HG02588 (cell line): ENCODE data around the gene TRMT10A.
A peak's percentile ranks its signal among the peaks of the same experiment; 100 is the strongest.

Experiments
- ATAC-seq: cut with Tn5 transposase; IDR thresholded peaks from one replicate; pipeline ENCODE4 v1.9.1; 2021; ENCODE audit warnings: mild to moderate bottlenecking, moderate library complexity; ENCODE audit not compliant: unreplicated experiment

Gene TRMT10A, protein sequence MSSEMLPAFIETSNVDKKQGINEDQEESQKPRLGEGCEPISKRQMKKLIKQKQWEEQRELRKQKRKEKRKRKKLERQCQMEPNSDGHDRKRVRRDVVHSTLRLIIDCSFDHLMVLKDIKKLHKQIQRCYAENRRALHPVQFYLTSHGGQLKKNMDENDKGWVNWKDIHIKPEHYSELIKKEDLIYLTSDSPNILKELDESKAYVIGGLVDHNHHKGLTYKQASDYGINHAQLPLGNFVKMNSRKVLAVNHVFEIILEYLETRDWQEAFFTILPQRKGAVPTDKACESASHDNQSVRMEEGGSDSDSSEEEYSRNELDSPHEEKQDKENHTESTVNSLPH

DNA sequence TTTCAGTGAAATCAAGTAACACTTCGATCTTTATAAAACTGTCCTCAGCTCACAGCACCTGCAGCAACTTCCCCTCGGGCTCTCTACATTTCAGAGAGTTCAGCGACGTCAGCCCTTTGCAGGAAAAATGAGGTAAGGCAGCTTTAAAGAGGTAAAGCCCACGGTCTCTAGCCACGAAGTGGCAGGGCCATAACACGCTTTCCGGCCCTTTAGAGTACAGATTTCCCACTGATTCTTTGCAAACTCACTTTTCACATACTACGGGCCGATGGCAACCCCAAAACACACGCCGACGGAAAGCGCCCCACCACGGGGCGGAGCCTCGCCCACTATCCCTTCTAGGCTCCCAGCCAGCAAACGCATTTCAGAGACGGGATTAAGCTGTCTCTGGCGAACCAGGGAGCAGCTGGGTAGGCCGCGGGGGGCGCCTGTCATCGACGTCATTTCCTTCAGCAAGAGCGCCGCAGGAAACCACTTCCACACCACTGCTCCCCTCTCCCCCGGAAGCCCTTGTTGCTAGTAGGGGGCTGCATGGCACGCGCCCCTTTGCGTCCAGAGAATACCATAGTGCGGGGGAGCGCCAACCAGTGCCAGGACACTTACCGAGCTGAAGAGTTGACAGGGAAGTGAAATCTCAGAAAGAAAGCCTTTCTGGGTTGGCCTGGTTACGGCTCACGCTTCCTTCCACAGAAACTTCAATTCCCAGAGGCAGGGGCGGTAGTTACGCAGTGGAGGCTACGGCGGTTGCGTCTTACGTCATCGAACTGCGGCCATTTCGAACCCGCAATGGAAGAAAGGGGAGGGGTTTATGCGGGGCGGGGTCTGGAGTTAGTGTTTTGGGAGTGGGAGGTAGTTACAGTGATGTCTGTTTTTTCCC, at the start of gene TRMT10A:
Gene TRMT10A, minus strand, starts transcription at position 730 of the 877 bp plus-strand sequence. CDS start 4,701 bp downstream, outside the sequence.
- peak; percentile 96 for ATAC-seq

DNA sequence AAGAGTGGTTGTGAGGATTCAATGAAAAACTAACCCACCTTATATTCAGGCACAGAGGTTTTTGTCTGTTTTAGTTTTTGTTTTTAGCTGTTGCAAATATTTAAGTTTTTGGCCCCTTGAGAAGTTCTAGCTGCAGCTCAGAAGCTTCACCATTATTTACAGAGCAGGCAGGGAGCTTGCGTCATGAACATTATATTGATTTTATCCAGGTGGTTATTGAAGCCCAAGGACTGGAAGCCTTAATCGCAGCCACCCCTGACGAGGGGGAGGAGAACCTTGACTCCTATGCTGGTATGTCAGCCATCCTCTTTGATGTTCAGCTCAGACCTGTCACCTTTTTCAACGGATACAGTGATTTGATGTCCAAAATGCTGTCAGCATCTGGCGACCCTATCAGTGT, 48.9 kb upstream of the TRMT10A start:
- ATAC-seq: no peak

DNA sequence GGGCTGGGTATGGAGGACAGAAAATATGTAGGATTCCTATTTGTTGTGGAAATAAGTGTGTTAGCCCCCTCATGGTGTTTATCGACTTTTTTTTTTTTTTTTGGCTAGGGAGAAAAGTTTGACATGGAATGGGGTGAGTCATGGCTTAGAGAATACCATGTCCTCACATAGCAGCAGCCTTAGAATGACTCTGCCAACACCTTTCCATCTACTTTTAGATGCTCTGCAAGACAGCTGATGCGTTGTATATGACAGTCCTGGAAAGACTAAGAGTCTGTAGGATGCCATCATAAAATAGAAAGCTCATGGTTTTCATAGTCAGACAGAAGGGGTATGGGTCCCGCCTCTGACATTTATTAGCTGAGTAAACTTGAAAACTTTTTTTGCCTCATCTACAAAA, 48.4 kb upstream of the TRMT10A start:
- ATAC-seq: no peak

DNA sequence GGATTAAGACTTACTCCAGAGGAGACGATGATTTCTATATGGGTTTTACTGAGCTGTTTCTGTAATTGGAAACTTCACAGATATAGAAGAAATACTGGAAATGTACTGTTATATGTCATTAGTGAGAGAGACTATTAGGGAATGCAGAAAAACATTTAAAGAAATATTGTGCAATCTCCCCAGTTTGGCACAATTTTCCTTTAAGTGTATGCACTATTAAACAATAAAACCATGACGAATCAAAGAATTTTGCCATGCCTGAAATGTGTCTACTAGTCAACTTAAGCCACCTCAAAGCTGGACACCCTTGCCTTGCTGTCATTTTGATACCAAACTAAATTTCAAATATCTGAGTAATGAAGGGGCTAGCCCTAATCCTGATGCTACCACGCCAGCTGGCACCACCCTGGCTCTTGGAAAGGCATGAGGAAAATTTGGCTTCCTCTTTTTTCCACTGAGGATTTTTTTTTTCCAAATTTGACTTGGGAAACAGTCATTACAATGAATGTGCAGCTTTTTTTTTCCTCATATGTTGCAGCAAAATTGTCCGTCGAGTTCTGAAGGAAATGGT, 46.9 kb upstream of the TRMT10A start:
- ATAC-seq: no peak

DNA sequence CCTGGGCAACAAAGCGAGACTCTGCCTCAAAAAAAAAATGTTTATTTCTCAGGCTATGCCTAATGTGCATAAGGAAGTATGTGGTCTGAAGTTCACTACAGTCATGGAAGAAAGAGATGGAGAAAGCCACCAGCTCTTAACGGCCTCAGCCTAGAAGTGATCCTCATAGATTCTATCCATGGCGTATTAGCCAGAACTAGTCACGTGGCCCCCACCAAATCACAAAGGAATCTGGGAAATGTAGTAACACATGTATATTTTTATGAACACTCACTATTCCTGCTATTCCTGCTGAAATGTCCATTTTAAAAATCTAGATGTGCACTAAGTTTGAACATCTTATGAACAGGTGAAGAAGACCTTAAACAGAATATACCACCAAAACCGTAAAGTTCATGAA, 44.6 kb upstream of the TRMT10A start:
- no peak for ATAC-seq

DNA sequence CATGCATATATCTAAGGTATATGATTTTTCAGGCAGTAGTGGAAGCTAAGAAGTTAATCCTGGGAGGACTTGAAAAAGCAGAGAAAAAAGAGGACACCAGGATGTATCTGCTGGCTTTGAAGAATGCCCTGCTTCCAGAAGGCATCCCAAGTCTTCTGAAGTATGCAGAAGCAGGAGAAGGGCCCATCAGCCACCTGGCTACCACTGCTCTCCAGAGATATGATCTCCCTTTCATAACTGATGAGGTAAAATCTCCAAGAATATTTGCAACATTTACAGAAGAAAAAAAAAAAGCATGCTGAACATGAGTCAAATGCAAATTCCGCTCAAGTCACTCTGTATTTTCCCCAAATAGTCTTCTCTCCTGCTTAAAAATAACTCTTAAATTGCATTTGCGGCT, 42.9 kb upstream of the TRMT10A start:
- no peak for ATAC-seq

DNA sequence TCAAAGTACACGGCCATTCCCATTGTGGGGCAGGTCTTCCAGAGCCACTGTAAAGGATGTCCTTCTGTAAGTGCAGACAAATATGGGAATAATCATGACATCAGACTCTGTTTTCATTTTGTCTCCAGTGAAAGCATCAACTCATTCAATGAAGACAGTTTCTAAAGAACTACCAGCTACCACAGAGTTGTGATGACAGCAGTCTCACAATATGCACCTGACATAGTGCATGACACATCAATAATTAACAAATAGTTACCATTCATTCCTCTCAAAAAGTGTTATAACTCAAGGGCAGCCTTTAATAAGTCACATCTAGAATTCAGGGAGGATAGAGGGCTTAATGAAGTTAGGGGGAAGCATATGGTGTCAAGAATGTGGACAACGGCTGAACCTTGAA, 31.0 kb upstream of the TRMT10A start:
- ATAC-seq: no peak

DNA sequence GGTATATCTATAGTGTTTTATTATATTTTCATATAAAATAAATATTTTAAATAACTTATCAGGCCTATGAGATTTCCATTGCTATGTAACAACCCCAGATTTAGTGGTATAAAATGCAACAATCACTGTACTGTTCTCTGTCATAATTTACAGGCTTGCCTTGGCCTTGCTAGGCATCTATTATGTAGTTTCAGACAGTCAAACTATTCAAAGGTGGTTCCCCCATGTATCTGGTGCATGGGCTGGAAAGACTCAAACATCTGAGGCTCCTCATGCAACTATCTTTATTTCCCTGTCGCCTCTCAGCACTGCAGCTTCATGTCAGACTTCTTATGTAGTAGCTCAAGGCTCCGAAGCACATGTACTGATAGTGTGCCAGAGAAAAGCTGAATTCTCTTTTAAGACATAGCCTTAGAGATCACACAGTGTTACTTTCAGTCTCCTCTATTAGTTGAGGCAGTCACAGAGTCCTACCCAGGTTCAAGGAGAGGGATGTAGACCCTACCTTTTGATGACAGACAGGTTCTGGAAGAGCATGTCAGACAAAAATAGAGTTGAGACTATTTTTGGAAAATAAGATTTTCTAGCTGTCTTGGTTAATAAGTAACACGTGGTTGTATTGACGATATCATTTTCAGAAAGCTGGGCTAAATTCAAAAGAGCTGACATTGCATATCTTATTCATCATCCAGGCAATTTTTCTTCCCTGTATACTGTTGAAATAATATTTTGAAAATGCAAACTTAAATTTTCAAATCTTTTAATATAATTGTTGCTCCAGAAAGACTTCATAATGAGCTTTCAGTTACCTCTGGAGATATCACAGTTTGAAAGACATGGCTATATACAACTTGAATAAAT, 30.2 kb upstream of the TRMT10A start:
- ATAC-seq: peak; percentile 86

DNA sequence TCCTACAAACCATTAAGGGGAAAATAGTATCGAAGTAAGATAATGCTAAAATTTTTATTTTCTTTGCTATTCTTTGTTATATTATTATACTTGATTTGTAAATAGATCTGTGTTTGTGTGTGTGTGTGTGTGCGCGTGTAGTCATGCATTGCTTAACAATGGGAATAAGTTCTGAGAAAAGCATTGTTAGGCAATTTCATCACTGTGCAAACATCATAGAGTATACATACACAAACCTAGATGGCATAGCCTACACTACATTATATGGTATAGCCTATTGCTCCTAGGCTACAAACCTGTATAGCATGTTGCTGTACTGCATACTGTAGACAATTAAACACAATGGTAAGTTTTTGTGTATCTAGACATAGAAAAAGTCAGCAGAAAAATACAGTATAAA, 27.9 kb upstream of the TRMT10A start:
- no peak for ATAC-seq

DNA sequence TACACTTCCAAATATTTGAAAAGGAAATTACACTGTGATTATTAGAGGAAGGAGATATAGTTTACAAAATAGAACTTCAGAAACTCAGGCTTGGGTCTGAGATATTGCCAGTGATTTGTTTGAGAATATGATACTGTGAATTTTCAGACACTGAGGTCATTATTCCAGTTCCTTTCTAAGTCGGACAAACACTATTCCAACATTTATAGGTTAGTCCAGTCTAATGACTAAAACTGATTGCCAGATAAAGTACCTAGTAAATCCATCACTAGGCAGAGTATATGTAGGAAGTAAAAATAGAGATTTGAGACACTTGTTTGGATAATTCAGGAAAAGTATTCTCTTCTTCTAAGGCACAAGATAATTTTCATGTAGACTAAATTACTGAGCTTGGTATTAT, 24.0 kb upstream of the TRMT10A start:
- ATAC-seq: no peak

DNA sequence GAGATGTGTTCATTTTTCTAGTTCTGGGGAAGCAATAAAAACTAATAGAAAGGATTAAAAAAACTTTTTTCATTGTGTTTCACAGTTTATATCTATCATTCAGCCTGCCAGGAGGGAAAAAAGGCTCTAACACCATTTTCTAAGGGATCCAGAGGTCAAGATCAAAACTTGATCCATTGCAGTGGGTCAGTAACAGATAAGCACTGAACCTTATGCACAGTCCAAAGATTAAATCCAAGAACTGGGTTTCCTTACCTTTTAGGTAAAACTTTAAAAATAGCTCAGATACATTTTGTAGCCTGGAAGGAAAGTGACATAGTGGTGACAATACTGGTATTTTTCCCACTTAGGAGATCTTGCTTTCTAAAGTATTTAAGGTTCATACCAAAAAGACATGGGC, 23.5 kb upstream of the TRMT10A start:
- ATAC-seq: no peak

DNA sequence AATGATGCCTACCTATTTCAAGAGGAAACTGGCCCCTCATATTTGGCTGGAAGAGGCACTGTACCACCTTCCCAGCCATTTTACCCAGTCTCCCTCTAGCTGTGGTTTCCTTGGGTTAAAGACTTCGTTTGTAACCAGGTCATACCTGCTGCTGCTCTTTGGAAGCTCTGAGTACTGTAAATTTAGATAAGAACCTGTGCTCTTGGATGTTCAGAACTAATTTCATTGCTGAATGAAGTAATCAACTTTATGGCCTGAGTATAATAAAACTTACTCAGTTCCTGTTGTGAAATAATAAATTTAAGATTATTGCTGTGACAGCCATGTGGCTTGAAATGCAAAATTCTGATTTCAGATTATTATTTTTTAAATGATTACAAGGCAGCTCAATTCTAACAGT, 23.0 kb upstream of the TRMT10A start:
- no peak for ATAC-seq

DNA sequence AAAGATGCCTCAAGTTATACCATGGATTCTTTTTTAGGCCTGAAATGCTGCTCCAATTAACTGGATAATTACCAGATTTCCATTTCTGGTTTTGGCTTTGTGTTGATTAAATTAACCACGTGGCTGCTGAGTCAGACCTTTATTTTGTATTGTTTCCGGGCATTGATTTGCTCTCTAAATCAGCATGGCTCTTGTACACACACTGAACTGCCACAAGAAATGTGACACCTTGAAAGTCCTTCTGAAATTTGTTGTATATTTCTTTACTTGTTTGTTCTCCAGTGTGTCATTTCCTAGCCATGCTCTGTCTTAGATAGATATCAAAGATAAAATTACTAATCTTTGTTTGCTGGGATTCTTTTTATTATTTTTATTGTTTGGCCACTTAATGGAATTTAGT, 22.5 kb upstream of the TRMT10A start:
- no peak for ATAC-seq

DNA sequence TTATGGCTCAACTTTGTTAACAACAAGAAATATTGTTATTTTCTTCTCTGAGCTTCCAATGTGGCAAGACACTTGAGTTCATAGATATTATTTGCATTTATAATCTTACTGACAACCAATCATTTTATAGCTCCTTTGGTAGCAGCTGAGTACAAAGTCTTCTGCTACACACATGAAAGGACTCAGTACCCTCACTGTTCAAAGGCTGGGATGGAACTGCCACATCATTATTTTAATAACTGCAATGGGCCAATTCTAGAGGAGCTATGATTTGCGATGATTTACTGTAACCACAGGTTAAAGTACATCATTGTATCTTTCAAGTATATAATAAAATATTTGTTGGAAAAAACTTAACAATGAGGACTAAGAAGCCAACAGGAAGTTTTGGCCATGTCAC, 21.7 kb upstream of the TRMT10A start:
- no peak for ATAC-seq

DNA sequence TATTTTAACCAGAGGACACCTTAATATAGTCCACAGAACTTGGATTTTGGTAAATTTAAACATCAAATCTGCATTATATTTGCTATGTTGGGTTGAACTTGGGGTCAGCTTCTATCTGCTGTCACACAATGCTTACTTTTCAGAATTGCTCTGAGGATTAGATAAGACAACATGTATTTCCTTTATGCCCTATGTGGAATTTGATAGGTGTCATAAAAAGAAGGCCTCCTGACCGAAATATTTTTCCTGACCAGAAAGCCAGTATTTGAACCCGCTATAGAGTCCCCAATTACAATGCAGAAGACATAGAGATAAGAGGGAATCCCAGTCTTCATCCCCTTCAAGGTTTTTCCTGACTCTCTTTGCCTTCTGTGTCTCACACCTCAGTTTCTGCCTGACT, 14.9 kb upstream of the TRMT10A start:
- ATAC-seq: no peak

DNA sequence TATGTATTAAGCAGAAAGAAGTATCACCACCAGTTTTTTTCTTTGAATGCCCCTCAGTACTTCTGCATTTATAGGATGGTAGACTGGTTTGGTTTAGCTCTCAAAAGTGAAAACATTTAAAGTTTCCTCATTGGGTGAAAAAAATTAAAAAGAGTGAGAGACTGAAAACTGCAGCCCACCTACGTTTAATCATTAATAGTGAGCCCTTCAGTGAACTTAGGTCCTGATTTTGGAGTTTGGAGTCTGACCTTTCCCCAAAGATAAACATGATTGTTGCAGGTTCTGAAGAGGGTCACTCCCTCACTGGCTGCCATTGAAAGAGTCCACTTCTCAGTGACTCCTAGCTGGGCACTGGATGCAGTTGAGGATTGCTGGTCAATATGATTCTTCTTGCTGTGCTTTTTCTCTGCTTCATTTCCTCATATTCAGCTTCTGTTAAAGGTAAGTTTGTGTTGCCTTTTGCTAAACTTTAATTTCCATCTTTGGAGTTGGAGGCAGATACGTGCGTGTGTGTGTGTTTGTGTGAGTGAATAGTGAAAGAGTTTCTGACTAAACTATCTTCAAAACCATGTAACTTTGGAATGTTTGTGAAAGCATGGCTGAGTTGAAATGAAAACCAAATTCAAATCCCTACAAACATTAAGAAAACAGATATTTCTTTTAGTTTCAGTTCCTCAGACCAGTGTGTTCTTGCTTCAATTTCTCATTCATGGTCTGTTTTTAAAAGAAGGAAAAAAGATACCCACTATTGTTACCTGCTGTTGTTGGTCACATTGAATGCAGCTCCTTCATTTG, 10.9 kb upstream of the TRMT10A start, which contains the start of gene MTTP:
Gene MTTP, plus strand, starts transcription at position 295 of the 795 bp plus-strand sequence. Its CDS starts 86 bp downstream, at position 381.
- ATAC-seq: peak; percentile 85

DNA sequence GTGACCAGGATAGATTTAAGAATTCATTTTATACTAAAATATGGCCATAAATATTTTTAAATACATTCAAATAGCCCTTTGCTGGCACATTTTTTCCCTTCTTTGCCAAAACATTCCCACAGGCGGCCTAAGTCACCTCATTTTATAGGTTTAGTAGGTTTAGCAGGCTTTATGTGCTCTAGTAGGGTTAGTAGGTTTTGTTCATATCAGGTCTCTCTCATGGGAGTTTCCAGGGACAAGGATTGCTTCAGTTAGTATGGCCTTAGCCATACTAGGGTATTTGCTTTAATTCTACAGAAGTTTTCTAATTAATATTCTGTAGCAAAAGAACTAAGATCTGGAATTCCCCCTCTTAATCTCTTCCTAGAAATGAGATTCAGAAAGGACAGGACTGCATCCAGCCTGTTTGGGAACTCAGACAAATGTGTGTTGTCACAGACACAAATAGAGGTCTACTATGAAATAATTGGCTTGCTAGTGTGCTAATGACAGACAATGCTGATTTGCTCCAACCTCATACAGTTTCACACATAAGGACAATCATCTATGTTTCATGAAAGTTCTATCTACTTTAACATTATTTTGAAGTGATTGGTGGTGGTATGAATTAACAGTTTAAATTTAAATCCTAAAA, 10.0 kb upstream of the TRMT10A start:
- ATAC-seq: no peak

DNA sequence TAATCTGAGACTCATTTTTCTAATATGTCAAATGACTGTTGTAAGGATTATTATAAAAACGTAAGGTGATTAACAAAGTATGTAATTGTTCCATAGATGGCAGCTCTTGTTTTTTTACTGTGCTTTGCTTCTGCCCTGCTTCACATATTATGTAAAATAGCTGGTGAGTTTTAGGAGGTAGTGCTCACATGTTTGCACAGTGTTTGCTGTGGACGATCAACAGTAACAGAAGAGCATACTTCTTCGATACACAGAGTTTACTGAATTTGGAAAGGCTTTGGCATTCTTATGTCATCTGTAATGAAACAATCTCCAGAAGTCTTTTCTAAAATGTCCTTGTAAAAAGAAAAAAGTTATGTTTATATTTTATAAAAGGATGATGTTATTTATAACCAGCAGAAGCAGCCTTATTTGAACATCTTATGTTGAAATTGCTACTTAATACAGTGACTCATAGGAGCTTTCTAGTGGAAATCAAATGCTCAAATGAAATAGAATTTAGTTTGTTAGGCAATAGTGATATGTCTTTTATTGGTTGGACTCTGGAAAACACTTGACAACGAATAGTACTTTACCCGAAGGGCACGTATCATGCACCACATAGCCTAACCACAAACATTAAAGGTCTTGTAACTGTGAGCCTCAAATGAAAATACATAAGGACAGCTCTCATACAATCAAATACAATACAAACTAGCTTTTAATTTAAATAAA, 8.8 kb upstream of the TRMT10A start:
- no peak for ATAC-seq

DNA sequence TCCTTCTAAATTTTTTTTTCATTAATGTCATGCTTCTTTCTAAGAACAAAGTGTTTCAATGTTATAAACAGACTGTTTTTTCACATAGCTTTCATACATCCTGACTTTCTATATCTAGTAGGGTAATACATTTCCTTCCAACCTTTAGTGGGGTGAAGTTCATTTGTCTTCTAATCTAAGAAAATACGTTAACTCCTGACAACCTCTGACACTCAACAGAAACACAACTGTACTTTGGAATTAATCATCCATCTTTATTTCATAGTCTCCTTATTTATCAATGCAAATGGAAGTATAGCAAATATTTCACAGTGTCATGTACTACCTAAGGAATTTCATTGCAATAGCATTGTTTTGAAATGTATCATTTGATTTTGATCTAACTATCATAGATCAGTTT, 8.0 kb upstream of the TRMT10A start:
- ATAC-seq: no peak
